ENCODE data around the gene CHST8. TPM values are rescaled to one million over a fixed set of nuclear protein-coding genes. Genes with fewer than 3 reads are reported as not detected.

Gene CHST8
- total and polyA plus RNA-seq, 12 donors = 0.13 to 0.50 (median 0.22) TPM; not detected in 3

DNA sequence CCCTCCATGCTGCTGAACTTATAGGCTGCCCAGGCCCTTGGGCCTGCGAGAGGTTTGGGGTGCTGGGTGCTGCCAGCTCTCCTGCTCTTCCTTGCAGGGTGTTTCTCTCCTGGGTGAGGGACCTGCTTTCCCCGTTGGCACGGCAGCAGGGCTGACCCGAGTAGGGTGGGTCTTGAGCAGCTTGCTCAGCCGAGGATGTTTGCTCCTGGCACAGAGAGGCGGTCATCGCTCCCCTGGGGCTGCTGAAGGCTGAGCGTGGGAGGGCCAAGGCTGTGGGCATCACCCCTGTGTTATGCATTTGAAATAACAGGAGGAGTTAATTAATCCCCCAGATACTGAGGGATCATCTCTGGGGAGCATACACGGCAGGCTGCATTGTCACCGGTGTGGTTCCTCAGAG, 180.2 kb downstream of the CHST8 start:
- Histone ChIP-seq H3K4me1 (peaks cover 0 to 57% (median 14%) of the 10 kb centered on the region in 9 donors), H3K36me3 (peaks cover 0 to 70% (median 12%) of the 10 kb centered on the region in 9 donors), H3K27me3 (peaks cover 0 to 12% (median 0%) of the 10 kb centered on the region in 7 donors), H3K27ac (no peak overlapping the region), H3K9me3 (no peaks in the 10 kb centered on the region), H3K4me3 (no peak overlapping the region)
- 74 to 81% methylated on average over 10 of the region's 10 CpGs for WGBS, 2 donors
- intact Hi-C loops (cut with DNase I) = no loop called here
- TF ChIP-seq, protein P1, sequence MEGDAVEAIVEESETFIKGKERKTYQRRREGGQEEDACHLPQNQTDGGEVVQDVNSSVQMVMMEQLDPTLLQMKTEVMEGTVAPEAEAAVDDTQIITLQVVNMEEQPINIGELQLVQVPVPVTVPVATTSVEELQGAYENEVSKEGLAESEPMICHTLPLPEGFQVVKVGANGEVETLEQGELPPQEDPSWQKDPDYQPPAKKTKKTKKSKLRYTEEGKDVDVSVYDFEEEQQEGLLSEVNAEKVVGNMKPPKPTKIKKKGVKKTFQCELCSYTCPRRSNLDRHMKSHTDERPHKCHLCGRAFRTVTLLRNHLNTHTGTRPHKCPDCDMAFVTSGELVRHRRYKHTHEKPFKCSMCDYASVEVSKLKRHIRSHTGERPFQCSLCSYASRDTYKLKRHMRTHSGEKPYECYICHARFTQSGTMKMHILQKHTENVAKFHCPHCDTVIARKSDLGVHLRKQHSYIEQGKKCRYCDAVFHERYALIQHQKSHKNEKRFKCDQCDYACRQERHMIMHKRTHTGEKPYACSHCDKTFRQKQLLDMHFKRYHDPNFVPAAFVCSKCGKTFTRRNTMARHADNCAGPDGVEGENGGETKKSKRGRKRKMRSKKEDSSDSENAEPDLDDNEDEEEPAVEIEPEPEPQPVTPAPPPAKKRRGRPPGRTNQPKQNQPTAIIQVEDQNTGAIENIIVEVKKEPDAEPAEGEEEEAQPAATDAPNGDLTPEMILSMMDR (IDR thresholded peaks at IDR 0.05) = no peak
- DNase-seq (no peak), ATAC-seq (no peak)

DNA sequence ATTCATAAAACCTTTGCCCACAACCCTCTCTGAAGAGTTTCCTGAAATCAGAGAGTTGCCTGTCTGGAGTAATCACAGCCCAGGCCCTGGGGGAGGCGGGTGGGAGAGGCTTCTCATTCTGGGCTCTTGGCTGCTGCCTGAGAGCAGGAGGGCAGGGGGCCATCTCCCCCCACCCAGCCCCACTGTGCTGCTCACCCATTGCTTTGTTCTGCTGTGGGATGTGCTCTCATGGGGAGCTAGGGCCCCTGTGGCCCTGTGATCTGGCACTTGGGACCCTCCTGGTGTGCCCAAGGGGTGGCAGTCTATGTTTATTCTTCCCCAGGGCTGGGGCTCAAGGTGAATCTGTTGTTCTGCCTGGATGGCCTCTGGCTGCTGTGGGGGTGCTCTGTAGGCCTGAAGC, 181.0 kb downstream of the CHST8 start:
- intact Hi-C loops (cut with DNase I) = no loop called here
- 94 to 100% methylated on average over 1 of the region's 1 CpG for WGBS, 2 donors
- Histone ChIP-seq H3K9me3 (no peaks in the 10 kb centered on the region), H3K27me3 (peaks cover 0 to 6% (median 0%) of the 10 kb centered on the region in 7 donors), H3K36me3 (peaks cover 0 to 78% (median 12%) of the 10 kb centered on the region in 9 donors), H3K4me1 (peaks cover 0 to 57% (median 12%) of the 10 kb centered on the region in 9 donors), H3K27ac (peak overlapping the region in 1 of 10 donors; percentile 1), H3K4me3 (no peak overlapping the region)
- DNase-seq = no peak
- no peak for ATAC-seq
- TF ChIP-seq, protein P1 (IDR thresholded peaks at IDR 0.05) = no peak

DNA sequence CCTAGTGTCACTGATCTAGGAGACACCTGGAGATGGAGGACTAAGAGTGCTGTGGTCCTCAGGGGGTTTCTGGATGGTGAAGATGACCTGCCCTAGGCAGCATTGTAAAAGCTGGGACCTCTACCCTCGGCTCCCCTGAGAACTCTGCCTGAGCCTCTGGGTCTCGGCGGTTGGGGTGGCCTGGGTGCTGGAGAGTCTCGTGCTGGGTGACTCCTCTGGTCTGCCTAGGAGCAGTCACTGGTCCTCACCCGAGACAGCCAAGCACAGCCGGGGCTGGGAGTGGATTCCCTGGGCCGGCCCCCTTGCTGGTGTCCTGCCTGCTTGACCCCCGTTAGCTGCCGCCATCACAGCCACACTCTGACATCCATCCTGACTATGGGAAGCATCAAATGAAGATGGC, 181.6 kb downstream of the CHST8 start:
- peak overlapping the region in 1 of 10 donors; percentile 1 for H3K27ac ChIP-seq
- H3K27me3 ChIP-seq = peaks cover 0 to under 1% (median 0%) of the 10 kb centered on the region in 7 donors
- peaks cover 0 to 84% (median 12%) of the 10 kb centered on the region in 9 donors for H3K36me3 ChIP-seq
- no peak for DNase-seq
- no peak overlapping the region for H3K4me3 ChIP-seq
- TF ChIP-seq, protein P1 (IDR thresholded peaks at IDR 0.05) = no peak
- WGBS, 2 donors = 87 to 93% methylated on average over 9 of the region's 9 CpGs
- no peaks in the 10 kb centered on the region for H3K9me3 ChIP-seq
- peaks cover 0 to 52% (median 12%) of the 10 kb centered on the region in 9 donors for H3K4me1 ChIP-seq
- intact Hi-C loops (cut with DNase I) = no loop called here
- ATAC-seq = no peak

GRCh38 chr19:33804021-33804799, 182.5 kb downstream of the CHST8 start:
- intact Hi-C loops (cut with DNase I) = no loop called here
- 71% methylated on average over 10 of the region's 10 CpGs for WGBS, 2 donors
- H3K27ac ChIP-seq = peak overlapping the region in 3 of 10 donors; percentile 22 to 53 (median 25)
- no peaks in the 10 kb centered on the region for H3K27me3 ChIP-seq
- DNase-seq = peak; percentile 63 to 77
- peaks cover 0 to 93% (median 12%) of the 10 kb centered on the region in 9 donors for H3K36me3 ChIP-seq
- H3K4me3 ChIP-seq = no peak overlapping the region
- H3K9me3 ChIP-seq = no peaks in the 10 kb centered on the region
- peaks cover 0 to 46% (median 12%) of the 10 kb centered on the region in 9 donors for H3K4me1 ChIP-seq
- TF ChIP-seq, protein P1 (IDR thresholded peaks at IDR 0.05) = no peak
- ATAC-seq = peak in 7 of 8 donors; percentile 71 to 78 (median 72)

All from heart right ventricle (tissue), 16 donors.